Activated T-cell treated with anti-CD3 and anti-CD28 coated beads for 24 hours (primary cell): ENCODE data around the gene BUB3.

Source experiments
- DNase-seq: peaks from one replicate; pipeline ENCODE4 v3.0.0-alpha.2; 2020; ENCODE audit warnings: low read depth

Gene BUB3

DNA sequence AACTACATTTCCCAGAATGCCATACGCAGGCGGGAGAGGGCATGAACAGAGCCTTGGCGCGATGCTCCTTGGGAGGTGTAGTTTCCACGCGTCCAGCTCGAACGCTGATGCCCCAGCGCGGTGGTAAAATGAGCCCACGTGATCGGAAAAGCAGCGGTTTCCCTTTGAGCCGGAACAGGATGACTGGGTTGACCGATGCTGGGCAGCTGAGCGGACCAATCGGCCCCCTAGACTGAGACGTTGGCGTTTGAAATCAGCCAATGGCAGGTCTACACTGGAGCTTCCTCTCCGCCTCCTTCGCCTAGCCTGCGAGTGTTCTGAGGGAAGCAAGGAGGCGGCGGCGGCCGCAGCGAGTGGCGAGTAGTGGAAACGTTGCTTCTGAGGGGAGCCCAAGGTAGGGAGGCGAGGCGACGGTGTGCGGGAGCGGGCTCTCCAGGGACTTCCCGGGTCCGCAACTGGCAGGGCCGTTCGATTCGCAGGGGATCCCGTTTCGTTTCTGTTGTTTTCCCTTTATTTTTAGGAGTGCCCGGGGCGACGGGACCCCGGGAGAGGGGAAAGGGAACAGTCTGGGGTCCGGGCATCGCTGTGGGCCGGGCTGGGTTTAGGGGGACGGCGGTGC is at the start of gene BUB3:
Gene BUB3, plus strand, starts transcription at position 311 of the 619 bp plus-strand sequence. CDS start 516 bp downstream, outside the sequence.
- DNase-seq: peak; percentile 94

- no peak for DNase-seq
Observed at GRCh38 chr10:123109466-123109865, 44.7 kb upstream of the BUB3 start.

GRCh38 chr10:123117644-123118417 is 36.4 kb upstream of the BUB3 start:
- DNase-seq: no peak

DNA sequence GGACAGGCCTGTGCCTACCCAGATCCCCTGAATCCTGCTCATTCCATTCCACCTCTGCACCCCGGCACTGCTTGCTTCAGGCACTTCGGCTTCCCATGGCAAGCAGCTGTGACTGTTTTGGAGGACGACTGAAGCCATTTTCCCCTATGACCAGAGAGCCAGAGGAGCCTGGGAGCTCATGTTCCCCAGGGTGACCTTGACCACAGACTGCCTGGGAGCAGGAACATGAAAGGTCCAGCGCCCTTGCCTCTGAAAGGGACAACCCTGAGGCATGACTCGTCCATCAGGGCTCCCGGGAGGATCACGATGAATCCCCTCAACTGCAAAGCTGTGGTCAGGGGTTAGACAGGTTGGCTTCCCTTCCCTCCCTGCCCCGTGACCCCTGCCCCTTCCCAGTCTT is 35.1 kb upstream of the BUB3 start:
- DNase-seq: no peak

- no peak for DNase-seq
Observed at GRCh38 chr10:123126246-123126645, 28.0 kb upstream of the BUB3 start.

- no peak for DNase-seq
Observed at GRCh38 chr10:123129618-123130271, 24.5 kb upstream of the BUB3 start.

DNA sequence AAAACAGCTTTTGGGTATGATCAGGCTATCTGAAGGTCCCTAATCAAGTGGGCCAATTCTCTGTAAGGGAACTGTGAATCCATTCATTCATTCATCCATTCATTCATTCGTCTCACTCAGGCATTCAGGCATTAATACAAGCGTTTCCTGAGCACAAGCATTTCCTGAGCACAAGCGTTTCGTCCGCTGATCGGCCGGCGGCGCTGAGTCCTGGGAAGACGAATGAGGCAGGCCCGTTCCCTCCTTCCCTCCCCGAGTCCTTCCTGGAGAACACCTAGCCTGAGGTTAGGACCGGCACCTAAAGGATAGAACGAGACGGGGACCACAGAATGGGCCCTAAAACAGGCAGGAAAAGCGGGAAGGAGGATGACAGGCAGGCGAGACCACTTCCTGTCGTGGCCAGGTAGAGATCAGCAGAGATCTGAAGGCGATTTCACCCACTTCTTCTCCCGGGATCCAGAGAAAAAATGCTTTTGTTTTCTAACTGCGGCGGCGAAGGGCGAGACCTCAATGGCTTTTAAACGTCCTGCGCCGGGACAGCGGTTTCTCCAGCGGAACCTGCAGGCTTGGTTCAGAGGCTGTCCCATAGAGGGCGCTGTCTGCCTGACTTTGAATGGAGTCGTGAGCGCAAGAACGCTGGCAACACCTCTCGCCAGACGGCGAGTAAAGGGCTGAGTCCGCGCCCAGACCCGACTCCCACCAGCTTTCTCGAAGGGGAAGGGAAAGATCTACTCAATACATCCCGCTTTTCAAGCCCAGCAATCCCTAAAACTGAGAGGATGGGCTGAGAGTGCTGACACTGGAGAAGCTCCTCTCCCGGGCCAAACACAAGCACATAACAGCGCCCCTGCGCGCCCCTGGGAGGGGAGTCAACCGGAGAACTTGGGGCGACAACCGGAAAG is 21.4 kb upstream of the BUB3 start:
- peak; percentile 82 for DNase-seq

GRCh38 chr10:123133541-123134342 is 20.5 kb upstream of the BUB3 start:
- DNase-seq: no peak

DNA sequence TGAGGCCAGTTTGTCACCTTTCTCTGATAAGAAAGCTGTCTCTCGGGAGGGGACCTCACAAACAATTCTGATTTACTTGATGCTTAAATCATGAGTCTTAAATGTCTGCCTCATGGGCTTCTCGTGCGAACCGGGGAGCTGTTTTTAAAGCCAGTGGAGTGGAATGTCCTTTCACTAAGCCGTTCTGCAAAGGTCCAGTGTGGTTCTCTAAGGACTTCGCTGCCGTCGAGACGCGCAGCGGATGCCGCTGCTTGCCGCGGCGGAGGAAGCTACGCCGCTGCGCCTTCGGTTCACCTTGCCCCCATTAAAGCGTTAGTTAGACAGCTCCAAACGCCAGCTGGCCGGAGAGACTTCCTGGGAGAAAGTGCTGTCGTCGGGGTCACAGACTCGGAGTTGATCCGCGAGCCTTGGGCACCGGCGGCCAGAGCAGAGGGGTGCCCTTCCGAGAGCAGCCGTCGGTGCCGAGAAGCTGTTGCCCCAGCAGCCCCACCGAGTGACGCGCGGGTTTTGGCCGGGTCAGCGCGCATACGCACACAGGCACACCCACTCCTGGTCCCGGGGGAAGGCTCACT is 19.8 kb upstream of the BUB3 start:
- no peak for DNase-seq

- DNase-seq: no peak
Observed at GRCh38 chr10:123134915-123135414, 19.2 kb upstream of the BUB3 start.

- no peak for DNase-seq
Observed at GRCh38 chr10:123135415-123136141, 18.6 kb upstream of the BUB3 start, which contains the start of gene HMX3. Gene HMX3, plus strand, starts transcription at chr10:123135970. Its CDS starts 81 bp downstream, at chr10:123136051.

- DNase-seq: no peak
Observed at GRCh38 chr10:123136221-123136805, 17.9 kb upstream of the BUB3 start.

DNA sequence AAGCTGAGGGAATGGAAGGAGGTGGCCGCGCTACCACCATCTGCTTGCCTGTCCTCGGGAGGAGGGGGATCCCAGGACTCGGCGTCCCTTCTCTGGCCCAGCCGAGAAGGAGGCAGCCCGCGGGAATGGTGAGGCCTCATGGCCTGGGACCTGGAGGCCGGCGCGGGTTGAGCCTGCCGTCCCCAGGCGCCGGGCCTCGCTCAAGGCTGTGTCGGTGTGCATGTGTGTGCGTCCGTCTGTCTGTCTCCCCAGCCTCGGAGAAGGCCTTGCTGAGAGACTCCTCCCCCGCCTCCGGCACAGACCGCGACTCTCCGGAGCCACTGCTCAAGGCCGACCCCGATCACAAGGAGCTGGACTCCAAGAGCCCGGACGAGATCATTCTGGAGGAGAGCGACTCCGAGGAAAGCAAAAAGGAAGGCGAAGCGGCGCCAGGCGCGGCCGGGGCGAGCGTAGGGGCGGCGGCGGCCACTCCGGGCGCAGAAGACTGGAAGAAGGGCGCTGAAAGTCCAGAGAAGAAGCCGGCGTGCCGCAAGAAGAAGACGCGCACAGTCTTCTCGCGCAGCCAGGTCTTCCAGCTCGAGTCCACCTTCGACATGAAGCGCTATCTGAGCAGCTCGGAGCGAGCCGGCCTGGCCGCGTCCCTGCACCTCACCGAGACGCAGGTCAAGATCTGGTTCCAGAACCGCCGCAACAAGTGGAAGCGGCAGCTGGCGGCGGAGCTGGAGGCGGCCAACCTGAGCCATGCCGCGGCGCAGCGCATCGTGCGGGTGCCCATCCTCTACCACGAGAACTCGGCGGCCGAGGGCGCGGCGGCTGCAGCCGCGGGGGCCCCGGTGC is 17.2 kb upstream of the BUB3 start:
- no peak for DNase-seq

- no peak for DNase-seq
Observed at GRCh38 chr10:123139165-123139520, 15.1 kb upstream of the BUB3 start.

- DNase-seq: no peak
Observed at GRCh38 chr10:123139521-123140163, 14.6 kb upstream of the BUB3 start.

- no peak for DNase-seq
Observed at GRCh38 chr10:123140164-123140982, 13.8 kb upstream of the BUB3 start.

DNA sequence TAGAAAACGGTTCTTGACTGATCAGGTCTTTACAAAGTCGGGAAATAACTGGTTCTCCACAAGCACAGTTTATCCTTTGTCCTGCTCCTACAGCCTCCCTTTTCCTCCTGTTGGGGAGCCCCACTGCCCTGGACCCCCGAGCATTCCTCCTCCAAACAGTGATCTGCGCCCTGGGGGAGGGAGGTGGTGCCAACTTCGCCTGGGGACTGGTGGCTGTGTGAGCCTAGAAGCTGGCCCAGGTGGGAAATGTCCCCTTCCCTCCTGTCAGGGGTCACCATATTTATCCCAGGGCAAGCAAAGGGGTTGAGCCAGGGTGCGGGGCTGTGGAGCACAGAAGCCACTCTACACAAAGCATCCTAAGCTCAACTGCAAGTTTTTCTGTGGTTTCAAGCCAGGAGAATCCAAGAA is 13.2 kb upstream of the BUB3 start:
- no peak for DNase-seq
